Esophagus squamous epithelium (tissue), 5 donors: ENCODE measurements around the gene COMMD10. TPM values are rescaled to one million over a fixed set of nuclear protein-coding genes. Genes with fewer than 3 reads are reported as not detected.

Source experiments
- DNase-seq: peaks from one replicate; lab custom pipeline; 2025; lab: John Stamatoyannopoulos, UW
- H3K27ac ChIP-seq, 4 donors: fragments of 200-600 bp; sonication (generic); one replicate each; pipeline ENCODE4 v1.5.1; 2016 to 2019; ENCODE audit warnings: mild to moderate bottlenecking in 1 of 4
- H3K27me3 ChIP-seq, 4 donors: fragments of 200-600 bp; sonication (generic); 1 replicate in 3 of 4; 2 replicates in 1 of 4; pipeline versions ENCODE4 v1.5.1 to v1.6.0; 2017 to 2021; ENCODE audit warnings: antibody characterized with exemption in 1 of 4
- H3K36me3 ChIP-seq, 3 donors: fragments of 200-600 bp; sonication (generic); one replicate each; pipeline ENCODE4 v1.5.1; 2016 to 2019
- H3K4me1 ChIP-seq, 3 donors: fragments of 200-600 bp; sonication (generic); one replicate each; pipeline ENCODE4 v1.5.1; 2017 to 2019
- H3K4me3 ChIP-seq, 4 donors: fragments of 200-600 bp; sonication (generic); 1 replicate in 3 of 4; 2 replicates in 1 of 4; pipeline ENCODE4 v1.5.1; 2016 to 2019; ENCODE audit warnings: mild to moderate bottlenecking in 2 of 4, moderate library complexity in 1 of 4
- H3K9me3 ChIP-seq, 3 donors: fragments of 200-600 bp; sonication (generic); one replicate each; pipeline ENCODE4 v1.5.1; 2016 to 2019
- POLR2A ChIP-seq, 4 donors: fragments of 450-650 bp; IDR thresholded peaks; one replicate each; pipeline ENCODE4 v1.6.1; 2017; ENCODE audit warnings: antibody characterized with exemption in 4 of 4, mild to moderate bottlenecking in 4 of 4, moderate library complexity in 3 of 4
- WGBS, 2 donors: methylation state at CpG; one replicate each; pipeline ENCODE4 v1.1.5; 2018; 5-methylcytosine and 5-hydroxymethylcytosine counted together
- intact Hi-C: fragments of 100-400 bp; cut with DNase I; formaldehyde crosslinking; loops from one replicate; pipeline ENCODE4 v1.15.0; 2022
- total RNA-seq, 4 donors: library from RNA; depleted of rRNA; stranded (reverse); fragments of >200 nt; gene quantifications; one replicate each; pipeline ENCODE4 v1.1.0, GENCODE V29; 2016
- TF ChIP-seq, protein P1 (sequence below), 6 experiments: fragments of 450-650 bp in 4 of 6; fragments of 200-600 bp in 2 of 6; sonication (generic) in 2 of 6; IDR thresholded peaks; one replicate each; pipeline ENCODE4 v1.5.1; 2016 to 2019; ENCODE audit warnings: antibody characterized with exemption in 6 of 6, mild to moderate bottlenecking in 4 of 6, moderate library complexity in 4 of 6
- donor health status: DM: yes; HTN: yes; CAD: no.

COMMD10 gene
- total RNA-seq, 4 donors from 2014 or later = 14.1 to 29.0 (median 18.7) TPM

- H3K9me3 ChIP-seq = no peaks in the 10 kb centered on the region
- no peak overlapping the region for H3K27ac ChIP-seq
- H3K27me3 ChIP-seq = no peaks in the 10 kb centered on the region
- no peaks in the 10 kb centered on the region for H3K36me3 ChIP-seq
- H3K4me1 ChIP-seq = no peaks in the 10 kb centered on the region
- WGBS, 2 donors = 81 to 86% methylated on average over 2 of the region's 2 CpGs
- no peak for DNase-seq
- TF ChIP-seq, protein P1, sequence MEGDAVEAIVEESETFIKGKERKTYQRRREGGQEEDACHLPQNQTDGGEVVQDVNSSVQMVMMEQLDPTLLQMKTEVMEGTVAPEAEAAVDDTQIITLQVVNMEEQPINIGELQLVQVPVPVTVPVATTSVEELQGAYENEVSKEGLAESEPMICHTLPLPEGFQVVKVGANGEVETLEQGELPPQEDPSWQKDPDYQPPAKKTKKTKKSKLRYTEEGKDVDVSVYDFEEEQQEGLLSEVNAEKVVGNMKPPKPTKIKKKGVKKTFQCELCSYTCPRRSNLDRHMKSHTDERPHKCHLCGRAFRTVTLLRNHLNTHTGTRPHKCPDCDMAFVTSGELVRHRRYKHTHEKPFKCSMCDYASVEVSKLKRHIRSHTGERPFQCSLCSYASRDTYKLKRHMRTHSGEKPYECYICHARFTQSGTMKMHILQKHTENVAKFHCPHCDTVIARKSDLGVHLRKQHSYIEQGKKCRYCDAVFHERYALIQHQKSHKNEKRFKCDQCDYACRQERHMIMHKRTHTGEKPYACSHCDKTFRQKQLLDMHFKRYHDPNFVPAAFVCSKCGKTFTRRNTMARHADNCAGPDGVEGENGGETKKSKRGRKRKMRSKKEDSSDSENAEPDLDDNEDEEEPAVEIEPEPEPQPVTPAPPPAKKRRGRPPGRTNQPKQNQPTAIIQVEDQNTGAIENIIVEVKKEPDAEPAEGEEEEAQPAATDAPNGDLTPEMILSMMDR (IDR thresholded peaks at IDR 0.05) = no peak
- no peak for TF ChIP-seq POLR2A (IDR thresholded peaks at IDR 0.05)
- H3K4me3 ChIP-seq = no peak overlapping the region
- intact Hi-C loops = no loop called here
Observed at GRCh38 chr5:116153687-116154174, 68.9 kb downstream of the COMMD10 start.

DNA sequence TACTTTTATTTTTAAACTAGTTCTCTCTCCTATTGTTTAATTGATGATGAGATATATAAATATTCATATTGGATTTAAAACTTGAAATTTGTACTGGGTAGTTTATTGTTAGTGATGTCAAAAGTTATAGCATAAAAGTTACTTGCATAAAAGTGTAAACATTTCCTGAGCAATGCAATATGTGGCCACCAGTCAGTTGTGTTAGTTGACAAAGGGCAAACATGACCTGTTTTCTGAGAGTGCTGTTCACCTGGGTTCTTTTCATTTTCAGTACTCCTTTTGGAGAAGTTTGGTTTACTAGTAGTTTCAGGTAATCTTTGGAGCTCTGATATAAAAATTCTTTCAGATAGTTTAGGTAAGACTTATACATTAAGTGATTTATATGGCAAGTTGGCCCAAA, 69.4 kb downstream of the COMMD10 start:
- H3K9me3 ChIP-seq = no peaks in the 10 kb centered on the region
- intact Hi-C loops = no loop called here
- no peak for DNase-seq
- H3K4me1 ChIP-seq = no peaks in the 10 kb centered on the region
- no peaks in the 10 kb centered on the region for H3K36me3 ChIP-seq
- TF ChIP-seq, protein P1 (IDR thresholded peaks at IDR 0.05) = no peak
- no peak for TF ChIP-seq POLR2A (IDR thresholded peaks at IDR 0.05)
- H3K4me3 ChIP-seq = no peak overlapping the region
- no peak overlapping the region for H3K27ac ChIP-seq
- no peaks in the 10 kb centered on the region for H3K27me3 ChIP-seq

GRCh38 chr5:116154931-116155330, 70.1 kb downstream of the COMMD10 start:
- intact Hi-C loops = no loop called here

GRCh38 chr5:116157902-116158301, 73.1 kb downstream of the COMMD10 start:
- TF ChIP-seq, protein P1 (IDR thresholded peaks at IDR 0.05) = no peak
- TF ChIP-seq POLR2A (IDR thresholded peaks at IDR 0.05) = no peak
- no peaks in the 10 kb centered on the region for H3K36me3 ChIP-seq
- 80 to 83% methylated on average over 1 to 2 of the region's 8 CpGs for WGBS, 2 donors
- H3K9me3 ChIP-seq = no peaks in the 10 kb centered on the region
- no peaks in the 10 kb centered on the region for H3K4me1 ChIP-seq
- no peak overlapping the region for H3K4me3 ChIP-seq
- intact Hi-C loops = no loop called here
- no peak overlapping the region for H3K27ac ChIP-seq
- no peaks in the 10 kb centered on the region for H3K27me3 ChIP-seq
- DNase-seq = no peak

More at GRCh38 chr5:116154931-116155330, 70.1 kb downstream of the COMMD10 start:
- no peaks in the 10 kb centered on the region for H3K36me3 ChIP-seq
- no peak for DNase-seq
- no peak overlapping the region for H3K27ac ChIP-seq
- no peaks in the 10 kb centered on the region for H3K27me3 ChIP-seq
- TF ChIP-seq POLR2A (IDR thresholded peaks at IDR 0.05) = no peak
- TF ChIP-seq, protein P1 (IDR thresholded peaks at IDR 0.05) = no peak
- no peak overlapping the region for H3K4me3 ChIP-seq
- H3K4me1 ChIP-seq = no peaks in the 10 kb centered on the region
- H3K9me3 ChIP-seq = no peaks in the 10 kb centered on the region

DNA sequence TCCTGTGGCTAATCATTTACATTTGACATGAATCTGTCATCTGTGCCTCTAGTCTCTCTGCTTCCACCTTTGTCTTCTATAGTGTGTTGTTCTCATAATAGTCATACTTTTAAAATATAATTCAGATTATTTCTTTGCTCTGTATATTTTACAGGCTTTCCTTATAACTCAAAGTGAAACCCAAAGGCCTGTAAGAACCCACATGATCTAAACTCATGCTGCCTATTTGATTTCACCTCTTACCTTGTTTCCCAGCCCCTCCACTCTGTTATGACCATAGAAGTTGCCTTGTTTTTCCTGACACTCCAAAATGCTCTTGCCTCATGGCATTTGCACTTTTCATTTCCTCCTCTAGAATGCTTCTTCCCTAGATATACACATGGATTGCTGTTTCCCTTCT, 74.2 kb downstream of the COMMD10 start:
- Histone ChIP-seq H3K27me3 (no peaks in the 10 kb centered on the region), H3K36me3 (no peaks in the 10 kb centered on the region), H3K9me3 (no peaks in the 10 kb centered on the region), H3K4me1 (no peaks in the 10 kb centered on the region), H3K27ac (no peak overlapping the region), H3K4me3 (no peak overlapping the region)
- no peak for TF ChIP-seq POLR2A (IDR thresholded peaks at IDR 0.05)
- TF ChIP-seq, protein P1 (IDR thresholded peaks at IDR 0.05) = no peak
- DNase-seq = no peak
- intact Hi-C loops = no loop called here
